Medulla oblongata (tissue), 1 donor: Measurements from ENCODE around the gene KCNQ4.

Experiments
- DNase-seq: peaks from one replicate; pipeline ENCODE4 v3.0.0-alpha.2; 2015; ENCODE audit errors: extremely low spot score

The KCNQ4 gene

DNA sequence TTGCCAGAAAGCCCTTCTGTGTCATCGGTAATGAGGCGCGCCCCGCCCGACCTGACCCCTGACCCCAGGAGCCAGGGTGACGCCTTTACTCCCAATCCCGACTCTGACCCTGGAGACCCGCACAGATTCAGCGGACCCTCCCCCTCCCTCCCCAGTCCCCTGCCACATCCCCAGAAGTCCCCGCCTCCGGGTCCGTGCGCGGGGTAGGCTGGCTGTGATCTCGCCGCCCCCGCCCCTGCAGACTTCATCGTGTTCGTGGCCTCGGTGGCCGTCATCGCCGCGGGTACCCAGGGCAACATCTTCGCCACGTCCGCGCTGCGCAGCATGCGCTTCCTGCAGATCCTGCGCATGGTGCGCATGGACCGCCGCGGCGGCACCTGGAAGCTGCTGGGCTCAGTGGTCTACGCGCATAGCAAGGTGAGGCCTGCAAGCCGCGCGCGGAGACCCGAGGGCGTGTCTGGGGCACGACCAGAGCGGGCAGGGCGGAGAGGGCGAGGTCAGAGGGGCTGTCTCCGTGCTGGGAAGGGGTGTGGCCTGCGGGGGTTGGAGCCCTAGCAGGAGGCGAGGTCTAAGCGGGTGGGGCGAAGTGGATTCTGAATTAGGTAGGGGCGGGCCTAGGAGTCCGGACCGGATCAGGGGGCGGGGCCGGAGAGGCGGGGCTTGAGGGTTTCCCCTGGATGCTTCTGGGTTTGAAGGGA, 34.8 kb downstream of the KCNQ4 start:
- DNase-seq: no peak

DNA sequence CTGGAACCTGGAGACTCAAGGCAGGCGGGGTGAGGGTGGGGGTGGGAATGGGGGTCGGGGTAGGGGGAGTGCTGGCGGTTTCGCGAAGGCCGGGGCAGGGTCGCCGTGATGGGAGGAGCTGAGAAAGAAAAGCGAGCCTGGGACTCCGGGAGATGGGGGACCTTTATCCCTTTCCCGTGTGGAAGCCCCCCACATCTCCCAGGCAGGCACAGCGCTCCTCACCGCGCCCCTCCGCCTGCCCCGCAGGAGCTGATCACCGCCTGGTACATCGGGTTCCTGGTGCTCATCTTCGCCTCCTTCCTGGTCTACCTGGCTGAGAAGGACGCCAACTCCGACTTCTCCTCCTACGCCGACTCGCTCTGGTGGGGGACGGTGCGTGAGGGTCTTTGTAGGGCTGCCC, 35.5 kb downstream of the KCNQ4 start:
- DNase-seq: no peak

DNA sequence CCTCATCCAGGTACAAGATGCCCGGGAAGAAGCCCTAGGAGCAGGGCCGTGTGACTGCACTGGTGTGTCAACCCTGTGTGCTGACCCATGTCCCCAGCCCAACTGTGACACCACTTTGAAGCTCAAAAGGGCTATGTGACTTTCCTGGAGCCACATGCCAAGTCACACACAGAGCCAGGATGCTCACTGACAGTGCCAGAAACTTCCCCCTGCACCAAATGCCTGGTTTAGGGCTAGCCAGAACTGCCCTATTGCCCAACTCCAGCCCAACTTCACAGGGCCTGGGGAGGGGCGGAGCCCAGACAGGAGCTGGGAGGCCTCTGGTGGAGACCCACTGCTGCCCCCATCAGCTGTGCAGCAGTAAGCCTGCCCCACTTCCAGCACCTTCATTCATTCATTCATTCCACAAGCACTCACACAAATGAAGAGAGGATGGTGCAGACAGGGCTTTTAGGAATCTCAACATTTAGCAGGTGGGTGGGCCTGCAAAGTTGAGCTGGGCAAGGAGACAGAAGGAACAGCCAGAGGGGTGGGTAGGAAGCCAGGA, 36.7 kb downstream of the KCNQ4 start:
- peak; percentile 35 for DNase-seq

DNA sequence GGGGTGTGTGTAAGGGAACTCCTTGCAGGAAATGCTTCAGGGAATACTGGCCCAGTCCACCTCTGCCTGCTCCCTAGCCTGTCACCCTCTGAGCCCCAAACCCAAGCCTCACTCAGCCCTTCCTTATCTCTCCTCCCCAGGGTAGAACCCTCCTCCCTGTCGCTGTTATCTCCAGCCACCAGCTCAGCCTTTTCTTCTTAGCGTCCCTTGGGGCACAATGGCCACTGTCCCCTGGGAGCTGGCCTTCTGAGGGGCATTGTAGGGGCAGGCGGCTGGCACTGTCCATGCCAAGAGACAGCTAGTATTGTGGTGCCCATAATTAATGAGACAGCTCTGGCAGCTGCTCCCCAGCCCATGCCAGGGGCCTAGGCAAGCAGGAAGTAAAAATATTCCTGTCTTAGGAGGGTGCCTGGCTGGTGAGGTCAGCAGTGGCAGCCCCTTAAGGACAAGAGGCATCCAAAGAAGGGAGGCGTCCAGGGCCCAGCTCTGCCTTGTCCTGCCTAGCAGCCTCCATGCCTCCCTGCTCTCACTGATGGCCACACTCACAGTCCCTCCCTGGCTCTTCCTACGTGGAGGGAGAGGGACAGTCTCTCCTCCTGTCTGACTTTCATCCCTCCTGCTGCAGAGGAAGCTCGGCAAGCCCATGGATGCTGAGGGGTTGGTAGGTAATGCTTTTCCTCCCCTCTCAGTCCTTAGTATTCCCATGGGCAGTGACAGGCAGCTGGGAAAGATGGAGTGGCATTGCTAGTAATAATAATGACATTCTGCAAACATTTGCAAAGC, 37.5 kb downstream of the KCNQ4 start:
- DNase-seq: peak; percentile 88

DNA sequence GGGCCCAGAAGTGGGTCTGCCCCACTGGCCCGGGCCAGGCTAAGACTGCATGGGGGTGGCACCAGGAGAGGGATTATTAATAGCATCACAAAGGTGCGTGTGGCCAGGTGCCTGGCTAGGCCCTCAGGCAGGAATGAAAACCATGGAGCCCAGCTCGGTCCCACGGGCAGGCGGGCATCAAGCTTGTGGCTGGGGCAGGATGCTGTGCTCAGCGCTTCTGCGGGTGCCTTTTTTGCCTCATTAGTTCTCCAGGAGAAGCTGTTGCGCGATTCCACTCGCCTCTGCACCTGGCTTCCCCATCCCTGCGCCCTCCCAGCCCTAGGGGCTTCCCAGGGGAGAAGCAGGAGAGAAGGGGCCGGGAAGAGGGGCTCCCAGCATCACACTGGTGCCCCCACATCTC, 39.3 kb downstream of the KCNQ4 start:
- DNase-seq: no peak

DNA sequence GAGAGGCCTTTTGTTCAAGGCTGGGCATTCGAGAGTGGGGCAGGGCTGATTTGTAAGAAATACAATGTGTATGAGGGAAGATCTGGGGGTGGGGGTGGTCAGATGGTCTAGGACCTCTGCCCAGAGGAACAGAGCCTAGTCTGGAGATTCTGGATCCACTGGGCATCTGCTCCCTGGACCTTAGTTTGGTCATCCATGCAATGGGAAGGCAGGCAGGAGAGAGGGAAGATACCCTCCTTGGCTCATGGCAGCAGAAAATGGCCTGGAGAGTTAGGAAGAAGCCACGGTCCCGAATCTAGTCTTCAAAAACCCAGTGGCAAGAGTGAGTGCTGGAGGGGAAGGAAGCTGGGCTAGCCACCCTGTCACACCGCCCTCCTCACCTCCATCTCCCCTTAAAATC, 39.8 kb downstream of the KCNQ4 start:
- DNase-seq: no peak

DNA sequence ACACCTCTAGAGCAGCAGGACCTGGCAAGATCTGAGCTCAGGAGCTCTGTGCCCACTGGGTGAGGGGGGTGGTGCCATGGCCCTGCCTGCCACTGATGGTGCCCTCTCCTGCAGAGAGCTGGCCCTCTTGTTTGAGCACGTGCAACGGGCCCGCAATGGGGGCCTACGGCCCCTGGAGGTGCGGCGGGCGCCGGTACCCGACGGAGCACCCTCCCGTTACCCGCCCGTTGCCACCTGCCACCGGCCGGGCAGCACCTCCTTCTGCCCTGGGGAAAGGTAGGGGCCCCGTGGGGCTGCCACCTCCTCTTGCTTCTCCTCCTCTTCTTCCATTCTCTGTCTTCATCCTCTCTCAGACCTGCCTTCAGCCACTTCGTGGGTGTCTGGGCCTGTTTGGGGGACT, 40.4 kb downstream of the KCNQ4 start:
- DNase-seq: no peak

DNA sequence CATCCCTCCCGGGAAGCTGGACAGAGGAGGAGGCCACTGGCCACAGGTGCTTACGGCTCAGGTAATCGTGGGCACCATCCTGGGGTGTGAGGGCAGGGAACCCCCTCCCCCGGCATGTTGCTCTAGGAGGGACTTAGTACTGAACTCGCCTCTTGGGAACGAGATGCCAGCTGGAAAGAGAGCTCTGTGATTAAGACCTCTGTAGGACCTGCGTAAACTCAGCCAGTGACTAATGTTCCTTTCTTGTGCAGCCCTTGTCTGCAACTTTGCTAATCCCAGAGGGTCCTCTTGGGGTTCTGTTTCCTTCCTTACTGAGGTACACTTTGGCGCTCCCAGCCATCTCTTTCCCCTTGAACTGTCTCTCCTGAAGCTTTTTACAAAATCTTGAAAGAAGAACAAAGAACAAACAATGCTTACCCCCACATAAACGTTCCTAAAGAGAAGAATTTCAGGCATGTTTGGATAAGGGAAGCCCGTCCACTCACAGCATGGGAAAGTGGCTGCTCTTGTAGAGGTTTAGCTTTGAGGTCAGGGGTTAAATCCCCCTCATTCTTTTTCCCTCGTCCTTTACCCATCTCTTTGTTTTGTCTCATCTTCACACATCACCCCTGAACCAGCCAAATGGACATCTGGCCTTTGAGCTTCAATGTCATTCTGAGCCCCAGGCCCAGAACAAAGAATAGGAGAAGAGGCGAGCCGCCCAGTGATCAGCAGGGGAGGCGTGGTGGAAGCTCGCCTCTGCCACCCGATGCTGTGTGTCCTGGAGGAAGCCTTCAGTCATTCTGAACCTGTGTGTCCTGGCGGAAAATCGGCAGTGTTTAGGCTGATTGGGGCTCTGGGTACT, 41.2 kb downstream of the KCNQ4 start:
- no peak for DNase-seq

DNA sequence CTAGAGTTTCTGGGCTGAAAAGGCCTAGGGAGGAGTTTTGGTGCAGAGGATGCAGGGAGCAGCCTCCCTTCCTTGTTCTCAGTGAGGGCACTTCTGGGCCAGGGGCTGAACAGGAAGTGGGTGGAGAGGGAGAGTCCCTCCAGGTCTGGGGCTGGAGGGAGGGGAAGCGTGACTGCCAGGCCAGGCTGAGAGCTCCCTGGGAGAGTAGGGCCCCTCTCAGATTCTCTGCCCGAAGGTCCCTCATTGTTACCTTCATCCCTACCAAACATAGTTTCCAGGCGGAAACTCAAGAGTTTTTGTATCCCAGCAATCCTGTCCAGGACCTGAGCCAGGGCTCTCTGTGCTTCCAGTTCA, 41.8 kb downstream of the KCNQ4 start:
- peak; percentile 29 for DNase-seq

DNA sequence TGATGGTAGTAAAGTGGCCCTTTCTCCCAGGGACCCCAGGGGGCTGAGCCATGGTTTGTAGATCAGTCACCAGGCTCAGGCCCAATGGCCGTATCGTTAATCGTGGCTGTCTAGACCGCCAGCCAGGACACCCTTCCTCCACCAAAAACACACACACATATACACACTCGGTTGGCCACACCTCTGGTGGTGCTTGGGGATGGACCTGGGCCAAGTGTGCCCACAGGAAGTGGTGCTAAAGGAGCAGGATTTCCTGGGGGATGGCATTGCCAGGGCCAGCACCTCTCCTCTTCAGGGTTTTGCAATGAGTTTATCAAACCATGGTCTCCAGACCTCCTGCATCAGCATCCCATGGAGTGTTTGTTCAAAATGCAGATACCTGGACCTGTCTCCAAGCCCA, 42.4 kb downstream of the KCNQ4 start:
- DNase-seq: no peak

DNA sequence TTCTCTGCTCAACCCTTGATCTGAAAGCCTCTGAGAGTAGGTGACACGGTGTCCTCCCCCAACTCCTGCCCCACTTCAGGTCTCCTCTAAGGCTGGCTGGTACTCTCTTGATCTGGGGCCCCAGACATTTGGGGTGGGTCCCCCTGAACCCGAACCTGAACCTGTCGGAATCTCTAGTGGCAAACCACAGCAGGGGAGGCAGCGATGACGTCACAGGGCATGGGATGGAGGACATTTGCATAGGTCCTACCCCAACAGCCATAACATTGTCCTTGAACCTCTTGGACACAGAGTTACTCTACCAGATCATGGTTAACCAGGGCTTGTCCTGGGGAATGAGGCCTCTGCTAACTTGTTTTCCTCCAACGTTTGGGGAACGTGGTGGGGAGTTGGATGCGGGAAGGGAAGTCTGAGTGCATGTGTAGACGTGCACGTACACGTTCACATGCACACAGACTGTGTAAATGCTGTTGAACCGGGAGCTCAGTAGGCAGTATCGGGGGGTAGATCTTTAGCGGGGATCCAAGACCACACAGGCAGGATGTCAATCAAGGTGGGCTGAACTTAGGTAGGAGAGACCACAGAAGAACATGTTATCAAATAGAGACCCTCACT, 46.2 kb downstream of the KCNQ4 start:
- no peak for DNase-seq

DNA sequence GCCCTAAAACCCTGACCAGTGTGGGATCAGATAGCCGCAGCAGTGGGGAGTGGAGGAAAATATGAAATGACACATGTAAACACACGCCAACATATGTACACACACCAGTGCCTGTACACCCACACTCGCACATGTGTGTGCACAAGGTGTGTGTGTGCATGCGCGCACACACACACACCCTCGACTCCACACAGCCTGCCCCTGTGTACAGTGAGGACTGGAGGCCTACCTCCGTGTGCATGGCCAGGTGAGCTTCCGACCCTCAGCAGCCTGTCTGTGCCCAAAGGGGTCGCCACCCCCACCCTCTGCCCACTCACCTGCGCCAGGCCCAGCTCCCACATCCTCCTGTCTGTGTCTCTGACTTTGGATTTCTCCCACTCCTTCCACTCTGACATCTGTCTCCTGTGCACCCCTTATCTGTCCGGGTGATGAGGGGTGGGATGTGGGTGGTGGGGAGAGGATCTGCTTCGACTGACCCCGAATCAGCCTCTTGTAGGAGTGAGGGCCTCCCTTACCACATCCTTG, 46.9 kb downstream of the KCNQ4 start:
- DNase-seq: no peak

DNA sequence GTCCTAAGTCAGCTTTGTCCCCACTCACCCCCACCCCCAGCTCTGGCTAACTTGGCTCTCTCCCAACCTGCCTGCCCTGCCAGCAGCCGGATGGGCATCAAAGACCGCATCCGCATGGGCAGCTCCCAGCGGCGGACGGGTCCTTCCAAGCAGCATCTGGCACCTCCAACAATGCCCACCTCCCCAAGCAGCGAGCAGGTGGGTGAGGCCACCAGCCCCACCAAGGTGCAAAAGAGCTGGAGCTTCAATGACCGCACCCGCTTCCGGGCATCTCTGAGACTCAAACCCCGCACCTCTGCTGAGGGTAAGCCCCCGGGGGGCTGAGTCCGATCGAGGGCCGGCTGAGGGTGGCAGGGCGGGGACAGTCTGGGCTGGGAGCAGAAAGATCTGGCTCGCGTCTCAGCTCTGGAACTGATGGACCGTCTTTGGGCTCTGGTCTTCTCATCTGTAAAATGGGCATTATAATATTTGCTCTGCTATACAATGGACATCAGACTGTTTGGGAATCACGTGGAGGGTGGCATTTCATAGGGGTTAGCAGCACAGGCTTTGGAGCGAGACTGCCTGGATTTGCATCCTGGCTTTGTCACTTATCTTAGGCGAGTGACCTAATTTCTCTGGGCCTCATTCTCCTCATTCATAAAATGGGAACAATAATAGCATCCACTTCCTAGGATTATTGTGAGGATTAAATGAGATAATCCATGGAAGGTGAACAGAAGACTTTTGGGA, 47.6 kb downstream of the KCNQ4 start:
- no peak for DNase-seq

DNA sequence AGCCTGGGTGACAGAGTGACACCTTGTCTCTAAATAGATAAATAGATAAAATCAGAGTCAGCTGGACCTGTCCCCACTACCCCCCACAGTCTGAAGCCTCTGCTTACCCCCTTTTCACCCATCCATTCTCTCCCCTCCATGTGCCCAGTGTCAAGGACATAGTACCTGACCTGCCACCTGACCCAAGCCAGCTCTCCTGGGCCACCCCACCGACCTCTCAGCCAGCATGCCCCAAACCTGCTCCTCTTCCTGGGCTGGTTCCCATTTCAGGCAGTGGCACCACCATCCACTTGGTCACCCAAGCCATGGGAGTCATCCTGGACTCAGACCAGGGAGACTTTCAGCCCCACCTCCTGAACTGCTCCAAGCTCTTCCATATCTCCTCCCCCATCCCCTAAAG, 50.4 kb downstream of the KCNQ4 start:
- DNase-seq: no peak

DNA sequence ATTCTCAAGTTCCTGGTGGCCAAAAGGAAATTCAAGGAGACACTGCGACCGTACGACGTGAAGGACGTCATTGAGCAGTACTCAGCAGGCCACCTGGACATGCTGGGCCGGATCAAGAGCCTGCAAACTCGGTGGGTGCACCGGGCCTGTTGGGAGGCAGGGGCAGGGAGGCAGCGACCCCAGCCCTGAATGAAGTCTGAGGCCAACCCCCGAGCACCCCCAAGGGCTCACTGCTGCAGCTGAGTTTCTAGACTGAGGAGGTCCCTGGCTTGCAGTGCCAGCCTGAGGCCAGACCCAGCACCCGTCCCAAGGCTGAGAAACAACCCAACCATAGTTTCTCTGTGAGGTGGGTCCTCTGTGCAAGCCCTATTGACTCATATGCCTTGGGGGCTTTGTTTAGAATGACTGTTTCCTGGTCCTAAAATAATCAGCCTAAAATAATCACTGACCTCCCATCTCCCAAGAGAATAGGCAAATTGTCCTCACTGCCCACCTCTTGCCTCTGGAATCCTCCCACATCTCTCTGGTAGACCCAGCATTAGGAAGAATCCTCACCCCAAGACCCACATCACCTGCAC, 51.5 kb downstream of the KCNQ4 start:
- no peak for DNase-seq

DNA sequence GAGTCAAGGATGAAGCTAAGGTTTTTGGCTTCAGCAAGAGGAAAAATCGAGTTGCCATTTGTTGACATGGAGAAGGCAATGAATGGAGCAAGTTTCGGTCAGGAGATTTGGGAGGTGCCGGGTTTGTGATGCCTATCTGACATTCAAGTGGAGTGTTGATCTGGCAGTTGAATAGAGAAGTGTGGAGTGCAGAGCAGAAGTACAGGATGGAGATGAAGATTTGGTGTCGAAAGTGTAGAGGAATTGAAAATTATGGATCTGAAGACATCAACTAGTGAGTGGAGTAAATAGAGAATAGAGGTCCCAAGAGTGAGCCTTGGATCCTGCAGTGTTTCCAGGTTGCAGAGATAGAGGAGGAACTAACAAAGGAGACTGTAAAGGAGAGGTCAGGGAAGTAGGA, 52.7 kb downstream of the KCNQ4 start:
- DNase-seq: no peak

DNA sequence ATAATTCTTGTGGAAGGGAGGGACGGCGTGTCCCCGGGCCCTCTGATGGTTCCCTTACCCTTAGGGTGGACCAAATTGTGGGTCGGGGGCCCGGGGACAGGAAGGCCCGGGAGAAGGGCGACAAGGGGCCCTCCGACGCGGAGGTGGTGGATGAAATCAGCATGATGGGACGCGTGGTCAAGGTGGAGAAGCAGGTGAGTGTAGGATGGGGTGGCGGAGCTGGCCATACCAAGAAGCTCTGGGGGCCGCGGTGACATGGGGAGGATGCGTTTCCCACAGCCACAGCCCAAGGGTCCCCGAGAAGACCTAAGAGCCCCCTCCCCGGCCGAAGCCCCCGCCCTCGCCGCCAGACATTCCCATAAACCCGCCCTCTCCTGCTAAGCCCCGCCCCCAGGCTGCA, 54.0 kb downstream of the KCNQ4 start:
- DNase-seq: no peak

DNA sequence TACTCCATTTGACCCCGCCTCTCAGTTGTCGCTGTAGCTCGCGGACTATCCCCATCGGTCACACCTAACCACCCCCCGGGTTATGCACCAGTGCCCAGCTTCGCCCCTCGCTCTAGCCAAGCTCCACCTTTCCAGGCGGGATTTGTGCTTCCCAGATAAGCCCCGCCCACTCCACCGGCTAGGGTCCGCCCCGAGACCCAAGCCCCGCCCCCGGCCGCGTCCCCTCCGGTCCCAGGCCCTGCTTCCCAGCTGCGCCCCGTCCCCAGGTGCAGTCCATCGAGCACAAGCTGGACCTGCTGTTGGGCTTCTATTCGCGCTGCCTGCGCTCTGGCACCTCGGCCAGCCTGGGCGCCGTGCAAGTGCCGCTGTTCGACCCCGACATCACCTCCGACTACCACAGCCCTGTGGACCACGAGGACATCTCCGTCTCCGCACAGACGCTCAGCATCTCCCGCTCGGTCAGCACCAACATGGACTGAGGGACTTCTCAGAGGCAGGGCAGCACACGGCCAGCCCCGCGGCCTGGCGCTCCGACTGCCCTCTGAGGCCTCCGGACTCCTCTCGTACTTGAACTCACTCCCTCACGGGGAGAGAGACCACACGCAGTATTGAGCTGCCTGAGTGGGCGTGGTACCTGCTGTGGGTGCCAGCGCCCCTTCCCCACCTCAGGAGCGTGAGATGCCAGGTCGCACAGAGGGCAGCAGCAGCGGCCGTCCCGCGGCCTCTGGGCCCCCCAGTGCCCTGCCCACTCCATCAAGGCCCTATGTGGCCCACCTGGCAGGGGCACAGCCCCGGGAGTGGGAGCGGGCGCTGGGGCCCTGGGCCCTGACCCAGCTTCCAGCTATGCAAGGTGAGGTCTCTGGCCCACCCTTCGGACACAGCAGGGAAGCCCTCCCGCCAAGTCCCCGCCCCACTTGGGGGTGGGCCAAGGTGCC, 54.7 kb downstream of the KCNQ4 start:
- DNase-seq: no peak
